ENCODE measurements around the gene ST3GAL3. TPM values are rescaled to one million over a fixed set of nuclear protein-coding genes. Genes with fewer than 3 reads are reported as not detected.

The ST3GAL3 gene
- total and polyA plus RNA-seq, 8 donors, result 1.6 to 68.3 (median 6.7) TPM

- H3K4me3 ChIP-seq, result peak overlapping the region in 1 of 4 donors; percentile 60
- intact Hi-C loops (cut with DNase I; ENCODE audit: low total_unique reads), result no loop called here
- no peaks in the 10 kb centered on the region for H3K9me3 ChIP-seq
- TF ChIP-seq CTCF (IDR thresholded peaks at IDR 0.05), result no peak
- TF ChIP-seq POLR2AphosphoS5 (IDR thresholded peaks at IDR 0.05), result no peak
- TF ChIP-seq EP300 (IDR thresholded peaks at IDR 0.05), result no peak
- TF ChIP-seq POLR2A (IDR thresholded peaks at IDR 0.05), result no peak
- peaks cover 0 to 26% (median 25%) of the 10 kb centered on the region in 3 donors for H3K27me3 ChIP-seq
- DNase-seq, result no peak
- H3K27ac ChIP-seq, result no peak overlapping the region
- whole genome bisulfite sequencing, 5 donors, result 68 to 76% (median 74%) methylated on average over 7 to 8 of the region's 8 CpGs
- H3K36me3 ChIP-seq, result no peaks in the 10 kb centered on the region
- peaks cover 29 to 46% (median 40%) of the 10 kb centered on the region in 4 donors for H3K4me1 ChIP-seq
These were observed 230.0 kb downstream of the ST3GAL3 start for GRCh38 chr1:43937179-43937865.

GRCh38 chr1:43938383-43938782 is 231.0 kb downstream of the ST3GAL3 start:
- H3K36me3 ChIP-seq, result no peaks in the 10 kb centered on the region
- intact Hi-C loops (cut with DNase I; ENCODE audit: low total_unique reads), result no loop called here
- TF ChIP-seq POLR2A (IDR thresholded peaks at IDR 0.05) (no peak), POLR2AphosphoS5 (IDR thresholded peaks at IDR 0.05) (no peak), CTCF (IDR thresholded peaks at IDR 0.05) (no peak)
- peaks cover 0 to 21% (median 17%) of the 10 kb centered on the region in 3 donors for H3K27me3 ChIP-seq
- WGBS, 5 donors, result 85 to 94% (median 88%) methylated on average over 10 of the region's 10 CpGs
- peaks cover 23 to 39% (median 32%) of the 10 kb centered on the region in 4 donors for H3K4me1 ChIP-seq
- no peak overlapping the region for H3K27ac ChIP-seq
- H3K9me3 ChIP-seq, result no peaks in the 10 kb centered on the region
- H3K4me3 ChIP-seq, result no peak overlapping the region
- DNase-seq, result no peak

GRCh38 chr1:43938892-43939587 is 231.7 kb downstream of the ST3GAL3 start:
- Histone ChIP-seq H3K4me1 (peaks cover 17 to 34% (median 25%) of the 10 kb centered on the region in 4 donors), H3K9me3 (no peaks in the 10 kb centered on the region), H3K4me3 (no peak overlapping the region), H3K36me3 (no peaks in the 10 kb centered on the region), H3K27me3 (peaks cover 0 to 14% (median 10%) of the 10 kb centered on the region in 3 donors), H3K27ac (no peak overlapping the region)
- DNase-seq, result no peak
- WGBS, 5 donors, result 72 to 88% (median 76%) methylated on average over 3 of the region's 3 CpGs
- no peak for TF ChIP-seq EP300 (IDR thresholded peaks at IDR 0.05)
- intact Hi-C loops (cut with DNase I; ENCODE audit: low total_unique reads), result no loop called here

- H3K36me3 ChIP-seq, result no peaks in the 10 kb centered on the region
- no peak overlapping the region for H3K27ac ChIP-seq
- WGBS, 5 donors, result 89 to 95% (median 93%) methylated on average over 3 of the region's 3 CpGs
- intact Hi-C loops (cut with DNase I; ENCODE audit: low total_unique reads), result no loop called here
- H3K9me3 ChIP-seq, result no peaks in the 10 kb centered on the region
- H3K4me1 ChIP-seq, result peaks cover 16 to 28% (median 20%) of the 10 kb centered on the region in 4 donors
- no peak for DNase-seq
- H3K27me3 ChIP-seq, result no peaks in the 10 kb centered on the region
- no peak for TF ChIP-seq CTCF (IDR thresholded peaks at IDR 0.05)
- TF ChIP-seq EP300 (IDR thresholded peaks at IDR 0.05), result no peak
- no peak for TF ChIP-seq POLR2A (IDR thresholded peaks at IDR 0.05)
- TF ChIP-seq POLR2AphosphoS5 (IDR thresholded peaks at IDR 0.05), result no peak
- H3K4me3 ChIP-seq, result no peak overlapping the region
These were observed 235.1 kb downstream of the ST3GAL3 start for GRCh38 chr1:43942411-43942810.
